ENCODE measurements around the gene PECR.

GRCh38 chr2:216008387-216008786, 73.2 kb downstream of the PECR start:
- no peak for TF ChIP-seq GATAD2B (IDR thresholded peaks at IDR 0.05; ENCODE audit: borderline replicate concordance)
- no peak for TF ChIP-seq POLR2A (conservative IDR thresholded peaks at IDR 0.05)
- TF ChIP-seq, protein P1, sequence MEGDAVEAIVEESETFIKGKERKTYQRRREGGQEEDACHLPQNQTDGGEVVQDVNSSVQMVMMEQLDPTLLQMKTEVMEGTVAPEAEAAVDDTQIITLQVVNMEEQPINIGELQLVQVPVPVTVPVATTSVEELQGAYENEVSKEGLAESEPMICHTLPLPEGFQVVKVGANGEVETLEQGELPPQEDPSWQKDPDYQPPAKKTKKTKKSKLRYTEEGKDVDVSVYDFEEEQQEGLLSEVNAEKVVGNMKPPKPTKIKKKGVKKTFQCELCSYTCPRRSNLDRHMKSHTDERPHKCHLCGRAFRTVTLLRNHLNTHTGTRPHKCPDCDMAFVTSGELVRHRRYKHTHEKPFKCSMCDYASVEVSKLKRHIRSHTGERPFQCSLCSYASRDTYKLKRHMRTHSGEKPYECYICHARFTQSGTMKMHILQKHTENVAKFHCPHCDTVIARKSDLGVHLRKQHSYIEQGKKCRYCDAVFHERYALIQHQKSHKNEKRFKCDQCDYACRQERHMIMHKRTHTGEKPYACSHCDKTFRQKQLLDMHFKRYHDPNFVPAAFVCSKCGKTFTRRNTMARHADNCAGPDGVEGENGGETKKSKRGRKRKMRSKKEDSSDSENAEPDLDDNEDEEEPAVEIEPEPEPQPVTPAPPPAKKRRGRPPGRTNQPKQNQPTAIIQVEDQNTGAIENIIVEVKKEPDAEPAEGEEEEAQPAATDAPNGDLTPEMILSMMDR (IDR thresholded peaks at IDR 0.05 in 2 of 3, conservative IDR thresholded peaks at IDR 0.05 in 1 of 3; ENCODE audit: insufficient read depth in 2 of 3, low read depth in 1 of 3, low read length in 3 of 3): no peak
- TF ChIP-seq, protein P2, sequence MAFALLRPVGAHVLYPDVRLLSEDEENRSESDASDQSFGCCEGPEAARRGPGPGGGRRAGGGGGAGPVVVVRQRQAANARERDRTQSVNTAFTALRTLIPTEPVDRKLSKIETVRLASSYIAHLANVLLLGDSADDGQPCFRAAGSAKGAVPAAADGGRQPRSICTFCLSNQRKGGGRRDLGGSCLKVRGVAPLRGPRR (CRISPR knock-in tag; IDR thresholded peaks at IDR 0.05): no peak
- TF ChIP-seq, protein P3, sequence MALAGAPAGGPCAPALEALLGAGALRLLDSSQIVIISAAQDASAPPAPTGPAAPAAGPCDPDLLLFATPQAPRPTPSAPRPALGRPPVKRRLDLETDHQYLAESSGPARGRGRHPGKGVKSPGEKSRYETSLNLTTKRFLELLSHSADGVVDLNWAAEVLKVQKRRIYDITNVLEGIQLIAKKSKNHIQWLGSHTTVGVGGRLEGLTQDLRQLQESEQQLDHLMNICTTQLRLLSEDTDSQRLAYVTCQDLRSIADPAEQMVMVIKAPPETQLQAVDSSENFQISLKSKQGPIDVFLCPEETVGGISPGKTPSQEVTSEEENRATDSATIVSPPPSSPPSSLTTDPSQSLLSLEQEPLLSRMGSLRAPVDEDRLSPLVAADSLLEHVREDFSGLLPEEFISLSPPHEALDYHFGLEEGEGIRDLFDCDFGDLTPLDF (CRISPR knock-in tag; IDR thresholded peaks at IDR 0.05): no peak
- TF ChIP-seq ARHGAP35 (IDR thresholded peaks at IDR 0.05; ENCODE audit: partially characterized antibody): no peak
- no peak for TF ChIP-seq ADNP (tag; IDR thresholded peaks at IDR 0.05)
- no peak for TF ChIP-seq ATF1 (CRISPR knock-in tag; IDR thresholded peaks at IDR 0.05)
- TF ChIP-seq ATF1 (tag; IDR thresholded peaks at IDR 0.05): no peak
